ENCODE results near the gene COMMD4.
A peak's percentile ranks its signal among the peaks of the same experiment; 100 is the strongest.

The COMMD4 gene

GRCh38 chr15:75356006-75356405 is 20.1 kb downstream of the COMMD4 start:
- DNase-seq (ENCODE audit: low read depth, low spot score): no peak

- no peak for DNase-seq (ENCODE audit: low read depth, low spot score)
These were observed 20.7 kb downstream of the COMMD4 start for GRCh38 chr15:75356517-75356916.

GRCh38 chr15:75357976-75358673 is 22.3 kb downstream of the COMMD4 start:
- no peak for DNase-seq (ENCODE audit: low read depth, low spot score)

- DNase-seq (ENCODE audit: low read depth, low spot score): no peak
These were observed 23.1 kb downstream of the COMMD4 start for GRCh38 chr15:75358771-75359536.

GRCh38 chr15:75359537-75360250 is 23.8 kb downstream of the COMMD4 start:
- DNase-seq (ENCODE audit: low read depth, low spot score): no peak

- DNase-seq (ENCODE audit: low read depth, low spot score): no peak
These were observed 24.5 kb downstream of the COMMD4 start for GRCh38 chr15:75360391-75360790.

GRCh38 chr15:75360856-75361255 is 25.0 kb downstream of the COMMD4 start:
- no peak for DNase-seq (ENCODE audit: low read depth, low spot score)

GRCh38 chr15:75361361-75361988 is 25.6 kb downstream of the COMMD4 start:
- no peak for DNase-seq (ENCODE audit: low read depth, low spot score)

- no peak for DNase-seq (ENCODE audit: low read depth, low spot score)
These were observed 26.3 kb downstream of the COMMD4 start for GRCh38 chr15:75361989-75362641.

GRCh38 chr15:75362642-75363249 is 26.9 kb downstream of the COMMD4 start:
- no peak for DNase-seq (ENCODE audit: low read depth, low spot score)

GRCh38 chr15:75363786-75364185 is 27.9 kb downstream of the COMMD4 start:
- no peak for DNase-seq (ENCODE audit: low read depth, low spot score)

- DNase-seq (ENCODE audit: low read depth, low spot score): no peak
These were observed 29.0 kb downstream of the COMMD4 start for GRCh38 chr15:75364881-75365280.

GRCh38 chr15:75366163-75366562 is 30.3 kb downstream of the COMMD4 start:
- DNase-seq (ENCODE audit: low read depth, low spot score): no peak

- no peak for DNase-seq (ENCODE audit: low read depth, low spot score)
These were observed 31.1 kb downstream of the COMMD4 start for GRCh38 chr15:75367006-75367405.

- DNase-seq (ENCODE audit: low read depth, low spot score): no peak
These were observed 31.6 kb downstream of the COMMD4 start for GRCh38 chr15:75367406-75367912.

GRCh38 chr15:75367913-75368688 is 32.2 kb downstream of the COMMD4 start, which contains the start of gene MAN2C1:
Gene MAN2C1, minus strand, starts transcription at chr15:75368607. Its CDS starts 24 bp downstream, at chr15:75368583.
- DNase-seq (ENCODE audit: low read depth, low spot score): peak; percentile 98

GRCh38 chr15:75368689-75369239 is 32.9 kb downstream of the COMMD4 start:
- DNase-seq (ENCODE audit: low read depth, low spot score): no peak

- no peak for DNase-seq (ENCODE audit: low read depth, low spot score)
These were observed 34.2 kb downstream of the COMMD4 start for GRCh38 chr15:75369897-75370581.

- no peak for DNase-seq (ENCODE audit: low read depth, low spot score)
These were observed 35.6 kb downstream of the COMMD4 start for GRCh38 chr15:75371486-75371885.
